GM21576 (cell line): ENCODE results near the gene SIRT3.
A peak's percentile ranks its signal among the peaks of the same experiment; 100 is the strongest.
"Not testable (repeated sequence)": the region's sequence is repeated elsewhere in the genome, so short reads cannot be mapped to it uniquely, and the experiment has no call there.

Experiments used
- ATAC-seq: cut with Tn5 transposase; IDR thresholded peaks from one replicate; pipeline ENCODE4 v1.9.1; 2021; ENCODE audit warnings: mild to moderate bottlenecking, moderate library complexity; ENCODE audit not compliant: unreplicated experiment

The SIRT3 gene

DNA sequence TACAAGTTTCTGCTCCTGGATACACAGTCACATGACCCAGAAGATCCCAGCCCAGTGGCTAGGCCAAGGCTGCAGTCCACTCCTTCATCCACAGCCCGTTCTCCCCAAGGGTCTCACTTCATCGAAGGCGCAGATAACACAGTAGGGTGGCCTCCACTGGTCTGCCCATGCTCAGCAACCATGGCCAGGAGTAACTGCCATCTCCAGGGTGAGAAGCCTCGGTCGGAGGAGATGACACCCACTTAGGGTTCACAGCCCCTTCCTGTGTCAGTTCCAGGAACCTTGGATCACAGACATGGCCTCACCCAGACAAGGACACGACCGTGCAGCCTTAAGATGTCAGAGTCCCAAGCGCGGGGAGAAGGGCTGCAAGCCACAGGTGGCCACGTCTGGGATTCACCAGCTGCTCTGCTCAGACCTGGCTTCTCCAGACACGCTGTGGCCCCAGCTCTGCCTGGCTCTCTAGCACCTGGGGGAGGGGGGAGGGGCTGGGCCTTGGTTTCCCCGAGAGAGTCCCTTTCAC, 31.5 kb downstream of the SIRT3 start:
- ATAC-seq: no peak

DNA sequence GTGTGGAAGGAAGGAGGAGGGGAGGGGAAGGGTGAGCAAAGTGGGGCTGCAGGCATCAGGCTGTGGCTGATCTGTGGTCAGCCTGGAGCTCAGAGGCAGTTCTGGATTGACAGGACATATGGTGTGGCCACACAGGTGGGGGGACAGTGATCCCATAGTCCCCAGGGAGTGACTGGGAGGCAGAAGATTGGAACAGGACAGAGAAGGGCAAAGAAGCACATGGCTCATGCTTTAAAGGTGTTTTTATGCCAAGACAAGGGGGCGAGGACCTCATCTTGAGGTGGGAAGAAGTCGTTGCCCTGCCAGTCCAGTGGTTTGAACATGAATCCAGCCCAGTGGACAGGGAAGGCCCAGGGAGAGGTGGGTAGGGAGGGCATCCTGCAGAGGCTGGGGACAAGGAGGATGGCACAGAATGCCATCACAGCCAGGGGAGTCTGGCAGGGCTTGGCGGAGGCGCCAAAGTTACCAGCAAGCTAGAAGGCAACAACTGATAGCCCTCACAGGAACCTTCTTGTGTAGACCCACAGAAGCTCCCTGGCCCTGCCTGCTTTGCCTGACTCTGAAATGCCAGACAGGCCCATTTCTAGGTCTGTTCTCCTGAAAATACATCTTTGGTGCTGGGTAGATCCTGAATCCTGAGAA, 32.1 kb downstream of the SIRT3 start:
- ATAC-seq: no peak

DNA sequence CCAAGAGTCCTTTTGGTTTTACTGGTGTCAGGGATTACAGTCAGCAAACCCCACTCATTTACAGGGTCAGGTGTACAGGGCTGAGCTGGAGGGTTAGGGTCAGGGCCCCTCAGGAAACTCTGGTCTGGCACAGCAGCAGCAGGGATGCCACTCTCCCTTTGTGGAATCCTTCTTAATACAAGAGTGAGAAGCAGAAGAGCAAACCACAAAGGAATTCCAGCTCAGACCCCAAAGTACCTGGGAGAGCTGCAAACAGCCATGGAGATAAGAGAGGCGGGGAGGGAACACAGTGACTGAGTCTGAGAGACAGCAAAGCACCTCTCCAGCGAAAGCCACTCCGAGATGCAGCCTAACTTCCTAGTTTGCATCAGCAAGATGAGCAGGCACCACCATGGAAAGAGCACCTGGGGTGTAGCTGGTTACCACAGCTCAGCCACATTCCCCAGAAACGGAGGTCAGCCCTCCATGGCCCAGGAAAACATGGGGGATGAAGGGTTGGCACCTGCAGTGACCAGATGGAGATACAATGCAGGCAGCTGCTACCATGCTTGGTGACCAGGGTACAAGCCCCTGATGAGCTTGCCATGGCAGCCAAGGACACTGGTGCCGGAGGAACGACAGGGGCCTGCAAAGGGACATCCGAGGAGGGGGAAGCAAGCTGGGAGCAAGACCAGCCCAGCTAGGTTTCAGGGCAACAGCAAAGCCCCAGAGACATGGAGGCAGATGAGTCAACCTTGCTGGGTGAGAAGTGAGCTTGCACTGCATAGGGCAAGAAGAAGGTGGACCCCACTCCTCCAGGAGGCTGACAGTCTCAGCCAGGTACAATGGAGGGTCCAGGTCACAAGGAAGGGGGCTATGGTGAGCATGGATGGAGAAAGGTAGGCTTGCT, 32.8 kb downstream of the SIRT3 start:
- ATAC-seq: no peak

DNA sequence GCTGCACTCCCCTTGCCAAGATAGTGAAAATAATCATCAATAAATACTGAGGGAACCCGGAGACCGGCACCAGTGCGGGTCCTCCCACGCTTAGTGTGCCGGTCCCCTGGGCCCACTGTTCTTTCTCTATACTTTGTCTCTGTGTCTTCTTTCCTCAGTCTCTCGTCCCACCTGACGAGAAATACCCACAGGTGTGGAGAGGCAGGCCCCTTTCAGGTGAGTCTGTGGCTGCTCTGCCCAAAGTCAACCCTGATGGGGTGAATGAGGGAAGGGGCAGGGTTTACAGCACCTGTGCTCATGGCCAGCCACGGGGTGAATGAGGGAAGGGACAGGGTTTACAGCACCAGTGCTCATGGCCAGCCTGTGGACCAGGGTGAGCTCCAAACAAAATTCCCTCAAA, 33.7 kb downstream of the SIRT3 start:
- no peak for ATAC-seq

DNA sequence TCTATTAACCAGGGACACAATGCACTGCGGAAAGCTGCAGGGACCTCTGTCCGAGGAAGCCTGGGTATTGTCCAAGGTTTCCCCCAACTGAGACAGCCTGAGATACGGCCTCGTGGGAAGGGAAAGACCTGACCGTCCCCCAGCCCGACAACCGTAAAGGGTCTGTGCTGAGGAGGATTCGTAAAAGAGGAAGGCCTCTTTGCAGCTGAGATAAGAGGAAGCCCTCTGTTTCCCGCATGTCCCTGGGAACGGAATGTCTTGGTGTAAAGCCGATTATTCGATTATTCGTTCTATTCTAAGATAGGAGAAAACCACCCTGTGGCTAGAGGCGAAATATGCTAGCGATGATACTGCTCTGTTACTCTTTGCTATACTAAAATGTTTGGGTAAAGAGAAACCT, 34.2 kb downstream of the SIRT3 start:
- no peak for ATAC-seq

DNA sequence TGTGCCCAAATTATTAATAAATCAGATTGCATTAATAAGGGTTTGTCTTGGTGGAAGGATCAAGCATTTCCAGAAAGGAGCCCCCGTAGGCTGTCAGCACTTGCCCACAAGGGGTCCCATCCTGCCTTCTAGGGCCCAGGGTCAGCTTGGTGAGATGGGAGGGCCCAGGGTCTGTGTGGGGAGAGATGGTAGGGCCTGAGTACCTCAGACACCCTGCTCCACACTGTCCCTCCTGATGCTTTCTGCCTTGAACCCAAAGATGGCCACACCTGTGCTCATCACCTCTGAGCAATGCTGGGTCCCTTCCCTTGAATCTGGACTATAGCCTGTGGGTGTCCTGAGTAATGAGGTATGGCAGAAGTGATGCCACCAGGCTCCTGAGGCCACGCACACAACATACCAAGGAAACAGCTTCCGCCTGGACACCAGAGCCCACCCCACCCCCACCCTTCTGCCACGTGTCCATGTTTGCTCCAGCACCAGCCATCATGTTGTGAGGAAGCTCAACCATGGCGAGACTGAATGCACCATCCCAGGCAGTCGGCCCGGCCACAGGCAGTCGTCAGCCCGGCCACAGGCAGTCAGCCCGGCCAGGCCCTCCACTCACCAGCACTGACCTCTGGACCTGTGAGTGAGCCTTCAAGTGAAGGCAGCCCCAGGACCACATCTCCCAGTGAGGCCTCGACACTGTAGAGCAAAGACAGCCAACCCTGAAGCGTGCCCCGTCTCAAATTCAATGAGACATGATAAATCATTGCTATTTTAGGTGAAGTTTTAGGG, 35.7 kb downstream of the SIRT3 start:
- ATAC-seq: no peak

DNA sequence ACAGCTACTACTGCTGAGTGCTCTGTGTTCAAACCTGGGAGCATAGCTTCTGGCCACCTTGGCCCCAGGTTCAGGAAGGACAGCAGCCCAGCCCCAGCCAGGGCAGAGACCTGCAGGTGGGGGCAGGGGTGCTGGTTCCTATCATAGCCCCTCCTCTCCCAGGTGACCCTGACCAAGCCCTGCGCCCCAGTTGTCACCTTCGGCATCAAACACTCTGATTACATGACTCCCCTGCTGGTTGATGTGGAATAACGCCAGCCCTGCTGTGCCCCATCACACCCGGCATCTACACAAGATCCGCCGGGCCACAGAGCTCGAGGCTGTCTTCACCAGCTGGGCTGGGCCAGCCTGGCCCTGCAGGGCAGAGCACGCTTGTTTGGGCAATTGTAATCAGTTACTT, 36.4 kb downstream of the SIRT3 start:
- no peak for ATAC-seq

DNA sequence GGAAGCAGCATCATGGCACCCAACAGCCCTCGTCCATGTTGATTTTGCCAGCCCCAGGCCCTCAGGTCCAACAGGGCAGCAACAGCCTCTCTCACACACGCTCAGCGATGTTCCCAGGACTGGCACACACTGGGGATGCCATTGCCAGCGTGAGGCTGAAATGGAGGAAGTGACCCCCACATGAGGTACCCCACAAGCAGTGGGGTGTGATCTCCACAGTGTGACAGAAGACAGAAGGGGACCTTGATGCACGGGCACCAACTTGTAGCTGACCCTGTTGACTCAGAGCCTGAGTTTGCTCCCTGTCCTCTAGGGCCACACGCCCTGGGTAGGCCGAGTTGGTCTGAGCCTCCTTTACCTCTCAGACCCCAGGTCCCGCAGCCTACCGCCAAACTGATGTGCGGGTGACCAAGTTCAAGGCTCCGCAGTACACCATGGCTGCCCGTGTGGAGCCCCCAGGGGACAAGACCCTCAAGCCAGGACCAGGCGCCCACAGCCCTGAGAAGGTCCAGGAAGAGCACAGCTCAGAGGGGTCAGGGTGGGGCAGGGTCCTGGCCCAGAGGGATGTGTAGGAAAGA, 37.0 kb downstream of the SIRT3 start:
- ATAC-seq: no peak

DNA sequence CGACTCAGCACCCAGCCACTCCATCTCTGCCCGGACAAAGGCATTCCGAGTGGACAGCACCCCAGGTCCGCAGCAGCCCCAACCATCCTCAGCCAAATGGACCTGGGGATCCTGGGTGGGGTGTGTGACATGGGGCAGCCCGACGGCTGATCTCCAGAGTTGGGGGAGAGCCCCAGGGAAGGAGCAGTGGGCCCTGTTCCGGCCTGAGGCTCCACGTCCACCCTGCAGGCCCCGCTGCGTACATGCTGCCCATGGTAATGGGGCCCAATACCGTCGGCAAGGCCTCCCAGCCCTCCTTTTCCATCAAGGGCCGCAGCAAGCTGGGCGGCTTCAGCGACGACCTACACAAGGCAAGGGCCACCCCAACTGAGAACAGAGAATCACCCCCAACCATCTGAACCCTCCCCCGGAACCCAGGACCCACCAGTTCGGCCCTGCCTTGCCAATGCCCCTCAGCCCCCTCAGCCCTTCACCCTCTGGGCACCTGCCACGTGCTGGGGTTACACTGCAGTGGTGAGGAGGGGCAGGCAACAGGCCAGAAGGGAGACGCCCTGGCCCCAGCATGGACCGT, 37.8 kb downstream of the SIRT3 start:
- ATAC-seq: no peak

DNA sequence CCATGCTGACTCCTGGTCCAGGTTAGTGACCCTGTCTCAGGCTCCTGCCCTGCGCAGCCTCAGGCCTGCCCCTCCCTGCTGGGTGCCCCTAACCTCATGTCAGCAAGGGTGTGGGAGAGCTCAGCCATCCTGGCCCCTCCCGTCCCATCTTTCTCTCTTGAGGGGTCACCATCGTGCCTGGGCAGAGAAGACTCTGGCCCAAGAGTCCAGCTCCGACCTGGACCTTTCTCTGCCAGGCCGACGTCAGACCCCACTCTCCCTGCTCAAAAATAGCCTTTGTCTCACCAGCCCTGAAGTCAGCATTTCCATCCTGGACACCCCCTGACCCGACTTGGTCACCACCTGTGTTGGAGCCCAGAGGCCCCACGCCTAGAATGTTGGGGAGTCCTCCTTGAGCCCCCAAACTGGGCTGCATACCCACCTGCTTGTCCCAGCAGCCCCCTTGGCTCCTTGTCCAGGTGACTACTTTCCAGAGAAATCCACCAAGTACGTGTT, 38.4 kb downstream of the SIRT3 start:
- ATAC-seq: no peak

DNA sequence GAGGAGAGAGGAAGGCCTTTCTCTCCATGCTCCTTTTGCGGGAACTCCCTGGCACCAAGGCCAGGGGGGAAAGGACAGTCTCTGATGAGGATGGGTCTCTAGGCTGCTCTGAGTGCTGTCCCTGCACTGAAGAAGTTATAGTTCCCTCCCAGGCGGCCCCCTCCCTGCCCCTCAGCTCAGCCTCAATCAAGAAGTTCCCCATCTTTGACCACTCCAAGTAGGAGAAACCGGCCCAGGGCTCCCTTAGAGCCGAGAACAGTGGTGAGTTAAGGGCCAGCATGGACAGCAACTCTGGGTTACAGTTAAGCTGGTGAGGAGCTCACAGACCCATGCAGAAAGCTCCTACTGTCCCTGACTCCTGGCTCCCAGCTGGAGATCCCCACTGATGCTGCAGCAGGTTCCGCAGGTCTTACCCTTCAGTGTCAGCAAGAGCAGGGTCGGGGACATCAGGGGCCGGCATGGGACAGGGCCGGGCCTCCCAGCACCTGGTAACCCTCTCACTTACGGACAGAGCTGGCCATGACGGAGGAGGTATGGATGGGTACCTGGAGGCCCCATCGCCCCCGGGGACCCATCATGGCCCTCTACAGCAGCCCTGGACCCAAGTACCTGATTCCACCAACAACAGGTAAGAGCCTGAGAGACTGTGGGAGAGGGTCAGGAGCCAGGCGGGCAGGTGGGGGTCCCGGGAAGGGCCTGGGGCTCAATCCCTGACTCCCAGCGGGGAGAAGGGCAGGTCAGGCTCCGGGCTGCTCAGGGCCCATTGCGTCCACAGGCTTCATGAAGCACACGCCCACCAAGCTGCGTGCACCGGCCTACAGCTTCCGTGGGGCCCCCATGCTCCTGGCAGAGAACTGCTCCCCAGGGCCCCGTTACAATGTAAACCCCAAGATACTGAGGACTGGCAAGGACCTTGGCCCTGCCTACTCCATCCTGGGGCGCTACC, 39.1 kb downstream of the SIRT3 start:
- ATAC-seq: no peak

DNA sequence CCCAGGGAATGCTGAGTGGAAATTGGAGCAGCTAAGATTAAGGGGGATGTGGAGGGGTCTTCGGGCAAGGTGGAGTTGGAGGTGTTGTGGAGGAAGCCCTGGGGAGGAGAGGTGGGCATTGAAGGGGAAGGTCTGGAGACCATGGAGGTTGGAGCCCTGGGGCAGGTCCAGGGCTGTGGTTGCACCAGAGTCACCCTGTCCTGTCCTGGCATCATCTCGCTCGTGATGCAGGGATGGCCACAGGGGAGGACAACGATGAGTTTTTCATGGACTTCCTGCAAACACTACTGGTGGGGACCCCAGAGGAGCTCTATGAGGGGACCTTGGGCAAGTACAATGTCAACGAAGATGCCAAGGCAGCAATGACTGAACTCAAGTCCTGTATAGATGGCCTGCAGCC, 42.7 kb downstream of the SIRT3 start:
- not testable (repeated sequence) for ATAC-seq

DNA sequence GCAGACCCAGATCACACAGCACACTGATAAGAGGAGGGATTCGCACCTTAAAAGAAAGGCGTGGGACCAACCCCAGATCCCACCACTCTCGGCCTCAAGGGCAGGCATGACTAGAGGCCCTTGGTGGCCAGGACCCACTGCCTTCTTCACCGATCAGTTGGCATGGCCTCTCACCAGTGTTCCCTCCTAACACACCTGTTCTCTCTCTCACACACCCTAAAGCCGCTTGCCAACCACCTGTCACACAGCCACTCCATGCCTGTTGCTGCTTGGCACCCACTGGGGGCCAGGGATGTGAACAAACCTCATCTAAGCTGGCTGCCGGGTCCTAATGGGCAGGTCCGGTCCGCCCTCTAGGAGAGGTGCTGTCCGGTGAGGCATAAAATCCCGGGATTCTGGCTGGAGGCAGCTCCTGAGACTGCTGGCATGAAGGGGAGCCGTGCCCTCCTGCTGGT, 43.4 kb downstream of the SIRT3 start, which contains the start of gene SCGB1C1:
SCGB1C1 (plus strand) TSS at position 405 of the 455 bp plus-strand sequence; CDS start at position 427, 22 bp downstream.
- not testable (repeated sequence) for ATAC-seq

DNA sequence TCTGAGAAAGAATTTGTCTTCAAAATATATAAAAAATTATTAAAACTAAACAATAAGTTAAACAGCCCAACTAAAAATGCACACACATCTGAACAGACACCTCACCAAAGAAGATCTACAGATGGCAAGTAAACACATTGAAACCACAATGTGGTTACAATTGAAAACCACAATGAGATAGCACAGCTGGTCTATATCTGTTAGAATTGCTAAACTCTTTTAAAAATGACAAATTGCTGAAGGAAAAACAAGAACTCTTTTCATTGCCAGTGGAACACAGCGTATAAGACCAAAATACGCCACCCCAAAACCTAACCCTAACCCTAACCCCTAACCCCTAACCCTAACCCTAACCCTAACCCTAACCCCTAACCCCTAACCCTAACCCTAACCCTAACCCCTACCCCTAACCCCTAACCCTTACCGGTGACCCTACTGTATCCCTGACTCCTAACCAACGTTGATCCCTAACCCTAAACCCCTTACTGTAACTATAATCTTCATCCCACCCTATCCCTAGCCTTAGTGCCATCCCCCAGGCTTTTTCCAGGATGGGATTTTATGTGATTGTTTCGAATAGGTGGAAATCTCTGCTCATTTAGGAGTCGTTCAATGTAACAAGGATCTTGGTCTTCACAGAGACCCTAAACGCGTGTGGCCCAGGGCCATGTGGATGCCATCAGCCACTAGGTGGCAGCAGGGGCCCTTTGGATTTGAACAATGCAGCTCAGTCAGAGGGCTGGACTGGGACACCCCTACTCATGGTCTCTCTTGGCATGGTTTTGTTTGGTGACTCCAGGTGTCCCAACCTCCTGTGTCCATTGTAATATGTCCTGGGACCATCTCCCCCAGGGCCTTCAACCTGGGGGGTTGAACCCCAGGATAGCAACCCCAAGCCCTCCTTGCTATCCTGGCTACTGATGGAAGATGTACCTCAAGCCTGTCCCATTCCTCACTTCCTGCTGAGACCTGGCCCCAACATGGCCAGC, 44.4 kb downstream of the SIRT3 start:
- not testable (repeated sequence) for ATAC-seq

DNA sequence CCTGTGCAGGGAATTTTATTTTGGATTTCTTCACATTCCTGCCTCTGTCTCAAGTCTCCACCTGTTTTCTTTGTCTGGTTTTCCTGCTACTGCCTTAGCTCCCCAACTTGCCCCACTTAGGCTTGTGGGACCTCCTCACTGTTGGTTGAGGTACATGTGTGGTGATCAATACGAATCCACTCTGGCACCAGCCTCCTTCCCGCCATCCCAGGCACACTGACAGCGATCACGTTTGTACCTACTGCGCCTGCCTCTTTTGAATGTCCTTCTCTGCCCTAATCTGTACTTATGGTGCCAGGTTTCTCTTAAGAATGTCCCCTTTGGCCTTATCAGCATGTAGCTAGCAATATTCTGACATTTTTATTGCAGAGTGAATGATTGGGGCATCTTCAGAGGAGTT, 45.6 kb downstream of the SIRT3 start:
- ATAC-seq: not testable (repeated sequence)

DNA sequence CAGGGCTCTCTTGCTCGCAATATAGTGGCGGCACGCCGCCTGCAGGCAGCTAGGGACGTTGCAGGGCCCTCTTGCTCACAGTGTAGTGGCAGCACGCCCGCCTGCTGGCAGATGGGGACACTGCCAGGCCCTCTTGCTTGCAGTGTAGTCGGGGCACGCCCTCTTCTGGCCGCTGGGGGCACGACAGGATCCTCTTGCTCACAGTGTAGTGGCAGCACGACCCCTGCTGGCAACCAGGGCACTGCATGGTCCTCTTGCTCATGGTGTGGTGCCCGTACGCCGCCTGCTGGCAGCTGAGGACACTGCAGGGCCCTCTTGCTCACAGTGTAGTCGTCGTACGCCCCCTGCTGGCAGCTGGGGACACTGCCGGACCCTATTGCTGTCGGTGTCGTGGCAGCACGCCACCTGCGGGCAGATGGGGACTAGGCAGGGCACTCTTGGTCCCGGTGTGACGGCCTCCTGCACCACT, 46.3 kb downstream of the SIRT3 start:
- ATAC-seq: peak; percentile 79

DNA sequence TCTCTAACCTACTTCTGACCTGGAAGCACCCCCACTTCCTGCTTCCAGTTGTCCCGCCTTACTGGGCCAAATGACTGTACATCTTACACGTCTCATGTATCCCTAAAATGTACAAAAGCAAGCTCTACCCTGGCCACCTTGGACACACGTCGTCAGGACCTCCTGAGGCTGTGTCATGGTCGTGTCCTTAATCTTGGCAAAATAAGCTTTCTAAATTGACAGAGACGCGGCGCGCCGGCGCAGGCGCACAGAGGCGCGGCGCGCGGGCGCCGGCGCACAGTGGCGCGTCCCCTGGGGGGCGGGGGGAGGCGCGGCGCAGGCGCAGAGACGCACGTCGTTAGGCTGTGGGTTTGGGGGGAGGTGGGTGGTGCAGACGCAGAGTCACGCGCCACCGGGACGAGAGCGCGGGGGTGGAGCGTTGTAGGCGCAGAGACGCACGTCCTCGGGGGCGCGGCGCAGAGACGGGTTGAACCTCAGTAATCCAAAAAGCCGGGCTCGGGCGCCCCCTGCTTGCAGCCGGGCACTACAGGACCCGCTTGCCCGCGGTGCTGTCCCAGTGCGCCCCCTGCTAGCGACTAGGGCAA, 46.9 kb downstream of the SIRT3 start:
- ATAC-seq: not testable (repeated sequence)
